Mammary epithelial cell (primary cell): Measurements from ENCODE around the gene TSEN54.

Experiments used
- CTCF ChIP-seq, 2 donors: IDR thresholded peaks in 1 of 2; conservative IDR thresholded peaks in 1 of 2; 2 replicates each; pipeline ENCODE4 v1.5.1; 2011 to 2012; ENCODE audit warnings: inconsistent platforms in 2 of 2, low read length in 2 of 2, mild to moderate bottlenecking in 2 of 2, control low read depth in 1 of 2, low read depth in 1 of 2; ENCODE audit not compliant: insufficient read depth in 1 of 2; ENCODE audit errors: extremely low read depth in 1 of 2
- EZH2 ChIP-seq: IDR thresholded peaks from 2 replicates; pipeline ENCODE4 v1.6.1; 2012; ENCODE audit warnings: low read length, inconsistent platforms, borderline replicate concordance

GRCh38 chr17:75566416-75566815 lies 50.1 kb downstream of the TSEN54 start:
- TF ChIP-seq CTCF (conservative IDR thresholded peaks at IDR 0.05 in 1 of 2, IDR thresholded peaks at IDR 0.05 in 1 of 2; ENCODE audit: extremely low read depth in 1 of 2, insufficient read depth in 1 of 2, low read depth in 1 of 2, low read length in 2 of 2) (no peak), EZH2 (no peak)
